NCI-H2081 treated with DMSO at 0.1 percent for 48 hours (cell line): ENCODE results near the gene NTM.

Experiments
- DNase-seq: peaks from one replicate; lab custom pipeline; 2025; lab: John Stamatoyannopoulos, UW

NTM gene

DNA sequence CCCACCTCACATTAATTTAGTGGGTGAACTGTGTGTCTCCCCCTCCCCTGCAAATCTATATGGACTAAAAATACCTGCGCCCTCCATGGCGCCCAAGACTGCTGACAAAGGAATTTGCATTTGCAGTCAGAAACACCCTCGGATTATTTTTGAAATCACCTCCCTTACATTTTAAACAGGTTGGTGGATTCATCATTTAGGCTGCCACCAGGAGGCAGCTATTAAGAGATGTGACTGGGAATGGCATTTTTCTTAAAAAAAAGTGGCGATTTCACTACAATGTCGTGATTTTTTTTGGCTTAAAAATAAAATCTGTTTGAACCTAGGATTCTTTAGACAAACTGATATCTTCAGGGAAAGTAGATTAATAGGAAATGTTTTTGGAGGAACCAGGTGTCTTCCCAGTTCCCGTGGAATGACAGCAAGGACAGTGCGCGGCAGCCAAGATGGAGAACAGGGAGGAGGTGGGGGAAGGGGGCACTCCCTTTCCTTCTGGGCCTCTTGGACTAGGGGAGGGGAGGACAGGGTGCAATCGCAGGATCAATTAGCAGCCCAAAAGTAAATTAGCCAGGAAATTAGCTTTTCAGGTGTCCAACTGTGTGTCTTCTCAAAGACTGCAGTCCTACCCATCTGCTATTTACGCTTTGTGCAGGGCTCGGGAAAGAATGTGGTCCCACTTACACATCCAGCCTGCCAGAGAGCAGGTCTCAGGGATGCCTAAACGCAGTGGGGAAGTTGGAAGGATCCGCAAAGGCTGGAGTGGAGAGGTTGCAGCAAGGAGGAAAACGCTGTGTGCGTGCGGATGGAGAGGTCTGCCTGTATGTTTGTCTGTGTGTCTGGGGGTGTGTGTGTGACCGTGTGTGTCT lies 496.4 kb downstream of the NTM start:
- no peak for DNase-seq

DNA sequence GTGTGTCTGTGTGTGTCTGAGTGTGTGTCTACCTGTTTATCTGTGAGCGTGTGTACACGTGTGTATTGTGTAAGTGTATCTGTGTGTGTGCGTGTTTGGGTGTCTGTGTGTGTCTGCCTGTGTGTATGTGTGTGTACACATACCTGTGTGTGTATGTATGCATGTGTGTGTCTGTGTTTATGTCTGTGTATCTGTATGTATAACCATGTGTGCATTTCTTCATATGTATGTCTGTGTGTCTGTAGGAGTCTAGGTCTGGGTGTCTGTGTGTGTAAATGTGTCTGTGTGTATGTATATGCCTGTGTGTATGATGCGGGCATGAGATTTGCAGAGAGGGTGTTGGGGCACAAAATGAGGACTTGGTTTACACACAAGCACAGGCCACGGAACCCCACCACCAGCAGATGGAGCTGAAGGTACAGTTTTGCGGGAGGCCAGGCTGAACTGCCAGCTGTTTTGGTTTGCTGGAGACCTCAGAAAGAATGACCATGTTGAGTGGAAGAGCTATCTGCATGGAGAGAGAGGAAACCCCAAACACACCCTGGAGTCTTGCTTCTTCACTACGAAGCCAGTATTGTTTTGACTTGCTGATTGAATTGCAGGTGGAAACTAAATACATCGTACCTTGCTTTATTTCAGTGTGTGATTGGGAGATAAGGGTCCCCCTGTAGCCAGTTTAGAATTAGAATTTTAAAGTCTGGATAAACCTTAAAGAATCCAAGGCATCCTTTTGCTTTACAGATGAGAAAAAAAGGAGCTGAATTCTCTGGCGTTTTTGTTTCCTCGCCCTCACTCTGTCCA lies 497.2 kb downstream of the NTM start:
- peak; percentile 33 for DNase-seq

DNA sequence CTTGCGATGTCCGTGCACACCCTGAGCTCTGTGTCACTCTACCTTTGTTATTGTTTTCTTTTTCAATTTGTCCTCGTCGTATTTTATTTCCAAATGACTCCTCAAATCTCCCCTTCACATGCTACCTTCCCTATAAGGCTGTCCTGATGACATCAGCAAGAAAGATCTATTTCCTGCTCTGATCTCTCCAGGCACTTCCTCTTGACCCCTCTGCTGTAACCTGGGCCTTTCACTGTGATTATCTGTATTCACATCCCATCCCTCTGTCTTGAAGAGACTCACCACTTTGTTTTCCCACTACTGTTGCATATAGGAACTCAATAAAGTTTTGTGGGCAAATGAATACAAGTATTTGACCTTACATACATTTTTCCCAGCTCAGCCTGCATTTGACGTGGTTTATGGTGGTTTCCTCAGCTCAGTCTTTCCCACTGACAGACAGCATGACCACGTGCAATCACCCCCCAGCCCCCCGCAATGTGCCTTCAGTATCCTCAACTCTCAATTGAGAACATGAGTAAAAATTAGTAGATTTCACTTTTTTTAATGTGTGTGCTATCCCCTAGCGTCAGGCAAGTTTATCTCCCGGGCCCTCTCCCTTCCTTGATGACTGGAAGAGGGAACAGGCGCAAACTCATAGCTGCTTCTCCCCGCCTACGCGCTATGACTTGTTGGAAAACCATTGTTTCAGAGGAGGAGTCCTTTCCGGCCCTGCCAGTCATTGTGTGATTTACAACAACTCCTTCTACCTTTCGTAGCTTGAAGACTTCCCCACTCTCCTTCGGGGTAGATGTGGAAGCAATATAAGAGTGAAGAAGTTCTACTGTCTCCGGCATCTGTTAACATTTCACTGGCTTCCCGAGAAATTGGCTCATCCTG lies 498.5 kb downstream of the NTM start:
- DNase-seq, result no peak

DNA sequence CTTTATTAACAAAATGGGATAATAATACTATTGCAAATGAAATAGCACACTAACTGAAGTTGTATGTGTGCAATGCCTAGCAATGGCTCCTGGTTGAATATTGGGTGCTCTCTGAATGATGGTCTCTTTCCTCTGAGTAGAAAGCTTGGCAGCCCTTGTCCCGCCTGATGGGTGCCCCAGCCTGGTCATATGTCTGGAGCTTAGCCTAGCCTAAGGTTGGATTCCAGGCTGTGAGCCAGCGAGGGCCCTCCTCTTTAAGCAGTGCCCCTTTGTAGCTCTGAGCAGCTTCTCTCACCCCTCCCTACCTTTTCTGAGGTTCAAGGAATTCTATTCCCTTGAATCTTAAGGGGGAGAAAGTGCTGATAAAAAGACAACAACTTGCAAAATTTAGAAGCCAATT lies 499.9 kb downstream of the NTM start:
- DNase-seq, result no peak

DNA sequence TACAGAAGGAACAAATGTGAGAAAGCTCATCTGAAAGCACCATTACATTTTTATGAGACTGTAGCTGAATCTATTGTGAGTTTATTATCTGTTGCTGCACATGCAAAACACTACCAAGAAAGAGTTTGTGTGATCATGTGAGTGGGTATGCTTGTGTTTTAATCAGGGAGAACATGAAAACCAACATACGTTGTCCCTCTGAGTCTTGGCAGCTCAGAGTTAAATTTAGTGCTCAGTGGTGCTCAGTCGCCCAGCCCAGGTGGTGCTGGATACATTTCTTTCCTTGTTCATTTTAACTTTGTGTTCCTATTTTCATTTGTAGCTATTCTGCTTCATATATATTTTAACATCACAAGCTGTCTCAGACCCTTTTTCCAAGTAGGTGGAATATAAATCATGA lies 500.6 kb downstream of the NTM start:
- no peak for DNase-seq

DNA sequence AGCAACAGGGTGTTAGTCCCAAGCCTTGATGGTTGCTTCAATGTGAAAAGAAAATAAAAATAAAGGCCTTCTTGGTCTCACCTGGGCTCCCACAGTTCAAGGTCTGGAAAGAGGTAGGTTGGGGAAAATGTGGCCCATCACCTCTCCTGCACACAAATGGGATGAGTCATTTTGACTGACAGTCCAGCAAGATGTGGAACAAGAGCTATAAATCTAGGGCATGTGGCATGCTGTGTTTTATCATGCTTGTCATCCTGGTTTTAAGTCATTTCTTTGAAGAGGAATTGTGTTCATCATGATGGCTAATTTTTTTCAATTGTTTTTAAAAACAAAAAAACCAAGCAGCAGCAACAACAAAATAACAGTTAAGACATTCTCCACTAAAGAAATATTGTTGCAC lies 503.7 kb downstream of the NTM start:
- no peak for DNase-seq

DNA sequence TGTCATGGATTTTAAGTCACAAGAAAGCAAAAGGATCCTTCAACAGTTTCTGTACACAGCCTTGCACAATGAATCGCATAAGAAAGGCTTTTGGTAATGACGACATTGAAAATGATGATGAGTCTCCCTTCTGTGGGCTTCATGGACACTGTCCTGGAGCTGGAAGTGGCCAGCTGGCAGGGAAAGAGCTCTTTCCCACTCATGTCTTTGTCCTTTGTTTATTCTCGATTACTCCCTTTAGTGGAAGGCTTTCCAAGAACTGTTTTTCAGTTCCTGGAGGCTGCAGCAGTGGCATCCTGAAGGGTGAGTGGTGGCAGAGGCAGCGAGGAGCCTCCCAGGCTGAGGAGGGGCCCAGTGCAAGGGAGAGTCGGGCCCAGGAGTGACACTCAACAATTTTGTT lies 505.2 kb downstream of the NTM start:
- no peak for DNase-seq

DNA sequence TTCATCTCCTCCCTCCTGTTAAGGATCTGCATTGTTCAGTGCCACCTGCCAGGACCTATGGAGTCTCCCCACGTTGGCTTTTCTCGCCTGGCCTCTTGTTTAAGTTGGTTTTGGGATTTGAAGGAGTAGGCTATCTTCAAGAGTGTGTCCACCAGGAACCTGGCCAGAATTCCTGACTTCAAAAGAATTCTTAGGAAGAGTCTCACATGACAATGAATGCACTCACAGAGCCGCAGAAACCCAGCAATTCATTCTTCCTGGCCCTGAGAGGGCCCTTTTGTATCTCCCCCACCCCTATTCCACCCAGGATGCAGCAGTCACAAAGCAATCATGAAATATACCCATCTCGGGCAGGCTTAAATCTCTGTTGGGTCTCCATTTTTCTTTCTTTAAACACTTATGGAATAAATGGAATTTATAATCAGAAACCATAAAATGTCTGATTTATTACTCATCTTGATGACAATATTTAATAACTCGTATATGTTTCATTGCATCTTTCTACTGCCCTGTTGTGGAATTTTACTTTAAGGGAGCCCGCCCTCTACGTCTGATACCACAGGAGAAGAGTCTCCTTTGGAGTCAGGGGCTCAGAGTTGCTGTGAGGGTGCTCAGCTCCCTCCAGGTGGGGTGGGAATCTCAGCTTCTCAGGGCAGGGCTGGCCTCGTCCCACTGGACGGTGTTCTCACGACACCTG lies 507.0 kb downstream of the NTM start:
- DNase-seq, result no peak

DNA sequence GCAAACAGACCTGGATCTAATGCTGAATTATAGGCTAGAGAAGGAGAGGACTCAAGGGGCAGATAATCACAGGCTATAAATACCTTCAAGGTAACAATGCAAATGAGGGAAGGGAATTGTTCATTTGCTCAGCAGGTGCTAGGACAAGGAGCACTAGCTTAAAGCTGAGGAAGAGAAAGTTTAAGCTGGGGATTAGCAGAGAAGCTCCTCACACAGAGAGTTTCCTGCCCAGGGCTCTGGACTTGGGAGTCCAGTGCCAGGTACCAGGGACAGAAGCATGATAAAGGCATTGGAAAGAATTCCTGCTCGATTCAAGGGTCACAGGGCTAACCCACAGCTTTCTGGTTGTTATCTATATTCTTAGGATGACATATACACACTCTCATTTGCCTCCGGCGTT lies 509.9 kb downstream of the NTM start:
- DNase-seq, result no peak

DNA sequence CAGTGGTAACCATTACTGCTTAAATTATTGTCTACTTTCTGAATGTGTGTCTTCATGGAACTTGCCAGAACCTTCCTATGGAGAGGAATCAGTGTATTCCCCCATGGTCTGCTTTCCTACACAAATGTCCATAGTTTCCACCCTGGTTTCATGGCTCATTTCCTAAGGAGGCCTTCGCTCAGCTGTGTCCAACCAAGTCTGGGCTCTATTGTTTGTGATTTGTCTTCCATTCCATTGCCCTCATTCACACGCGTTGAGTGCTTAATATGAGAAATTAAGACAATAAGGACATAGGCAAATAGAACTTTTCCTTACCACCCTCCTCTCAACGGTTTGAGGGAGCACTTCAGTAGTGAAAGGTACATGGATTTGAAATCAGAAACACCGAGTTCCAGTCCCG lies 510.6 kb downstream of the NTM start:
- no peak for DNase-seq

DNA sequence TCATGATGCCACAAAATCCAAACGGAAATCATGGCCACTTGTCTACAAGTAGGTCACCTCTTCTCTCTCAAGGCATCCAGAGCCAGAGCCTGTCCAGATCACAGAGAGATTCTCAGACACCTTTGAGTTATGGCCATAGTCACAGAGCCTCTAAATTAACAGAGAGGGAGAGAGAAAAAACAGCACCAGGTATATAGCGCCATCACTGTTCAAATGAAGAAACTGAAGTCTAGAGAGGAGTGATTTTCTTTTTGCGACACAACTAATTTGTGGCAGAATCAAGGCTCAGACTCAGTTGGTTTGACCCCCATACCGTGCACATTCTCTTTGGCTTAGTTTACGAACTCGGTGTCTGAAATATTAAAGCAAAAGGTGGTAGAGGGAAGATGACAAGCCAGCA lies 512.9 kb downstream of the NTM start:
- DNase-seq, result no peak

DNA sequence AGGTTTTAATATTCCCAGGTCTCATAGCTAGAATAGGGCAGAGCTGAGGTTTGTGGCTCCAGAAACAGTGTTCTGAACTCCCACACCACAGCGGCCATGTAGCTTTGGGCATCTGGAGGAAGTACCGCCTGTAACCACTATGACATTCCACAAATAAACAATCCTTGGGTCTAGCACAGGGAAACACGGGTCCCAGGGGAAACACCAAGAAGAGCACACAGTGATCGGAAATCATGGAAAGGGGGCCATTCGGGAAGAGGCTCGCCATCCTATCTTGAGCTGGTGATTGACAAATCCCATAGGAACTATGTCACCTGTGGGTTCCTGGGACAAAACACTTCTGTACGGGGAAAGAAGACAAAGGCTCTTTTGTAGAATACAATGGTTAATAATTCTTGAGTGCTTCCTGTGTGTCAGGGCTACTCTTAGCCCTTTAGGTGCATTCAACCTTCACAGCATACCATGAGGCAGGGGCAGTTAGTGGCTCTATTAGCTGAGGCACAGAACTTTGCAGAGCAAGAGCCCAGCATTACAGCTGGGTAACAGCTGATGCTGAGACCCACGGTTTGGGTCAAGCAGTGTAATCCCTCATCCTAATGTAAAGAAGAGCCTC lies 514.2 kb downstream of the NTM start:
- DNase-seq, result no peak

DNA sequence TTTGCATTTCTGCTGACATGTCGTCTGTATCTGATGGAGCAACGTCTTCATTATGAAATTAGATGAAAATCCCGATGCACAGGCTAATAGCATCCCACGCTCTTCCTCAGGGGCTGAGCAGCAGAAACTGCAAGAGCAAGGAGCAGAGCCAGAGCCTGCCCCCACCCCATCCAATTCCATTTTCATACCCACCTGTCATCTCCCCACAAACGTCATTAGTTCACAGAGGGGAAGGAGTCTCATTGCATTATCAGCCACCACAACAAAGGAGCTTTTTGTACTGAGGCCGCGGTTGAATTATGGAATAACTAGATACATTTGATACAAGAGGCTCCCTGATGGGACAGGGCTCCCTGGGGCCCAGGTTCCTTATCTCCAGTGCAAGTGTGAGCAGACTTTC lies 515.0 kb downstream of the NTM start:
- DNase-seq, result no peak

DNA sequence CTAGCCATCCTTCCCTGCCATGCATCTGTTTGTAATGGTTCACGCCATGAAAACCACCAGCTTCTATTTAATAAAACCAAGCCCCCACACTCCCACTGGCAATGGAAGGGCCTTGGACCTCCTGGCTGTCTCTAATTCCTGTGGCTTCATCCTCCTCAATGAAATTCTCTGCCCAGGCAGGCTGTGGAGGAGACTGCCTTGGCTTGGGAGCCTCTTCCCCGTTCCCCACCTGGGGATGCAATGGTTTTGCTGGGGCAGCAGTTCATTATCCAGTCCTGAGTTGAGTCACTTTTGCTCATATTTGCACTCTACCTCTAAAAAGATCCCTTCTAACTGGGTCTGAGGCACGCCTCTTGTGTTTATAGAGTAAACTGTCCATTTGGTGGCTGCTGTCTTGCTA lies 515.8 kb downstream of the NTM start:
- DNase-seq, result no peak

DNA sequence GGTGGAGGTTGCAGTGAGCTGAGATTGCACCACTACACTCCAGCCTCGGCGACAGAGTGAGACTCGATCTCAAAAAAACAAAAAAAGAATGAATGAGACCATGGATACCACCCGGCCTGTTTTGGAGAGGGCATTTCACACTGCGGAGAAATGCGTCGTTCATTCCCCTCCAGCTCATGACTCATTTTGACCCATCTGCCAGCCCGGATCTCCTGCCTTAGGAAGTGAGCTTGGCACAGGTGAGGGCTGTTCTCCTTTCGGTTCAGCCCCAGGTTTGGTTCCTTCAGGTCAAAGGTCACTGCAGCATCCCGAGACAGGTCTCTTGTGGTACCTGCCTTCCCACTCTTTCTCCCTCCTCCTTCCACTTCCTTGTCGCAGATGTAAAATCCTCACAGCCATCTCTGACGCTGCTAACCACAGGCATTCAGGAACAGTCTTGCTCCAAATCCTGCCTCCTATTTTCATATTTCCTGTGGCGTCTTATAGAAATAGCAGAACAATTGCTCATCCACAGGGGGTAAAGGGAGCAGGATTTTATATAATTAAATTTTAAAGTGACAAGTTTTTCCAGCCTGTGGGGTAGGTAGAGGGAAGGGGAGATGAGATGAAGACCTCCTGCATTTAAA lies 517.9 kb downstream of the NTM start:
- DNase-seq, result no peak

DNA sequence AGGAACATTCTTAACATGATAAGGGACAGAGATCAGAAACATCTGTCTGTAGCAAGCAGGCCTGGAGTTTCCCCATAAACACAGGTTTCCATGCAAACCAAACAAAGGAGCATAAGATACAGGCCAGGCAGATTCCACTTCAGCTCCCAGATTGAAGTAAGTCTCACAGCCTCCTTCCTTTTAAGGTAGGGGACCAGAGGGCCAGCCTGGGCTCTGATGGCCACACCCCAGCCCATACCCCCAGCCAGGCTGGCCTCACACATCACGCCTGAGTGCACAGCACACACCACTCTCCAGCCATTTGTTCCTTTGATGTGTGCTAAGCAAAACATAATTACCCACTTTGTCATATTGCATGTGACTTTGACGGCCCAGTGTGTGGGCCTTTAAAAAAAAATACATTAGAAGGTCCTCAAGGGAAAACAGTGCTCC lies 518.7 kb downstream of the NTM start:
- peak; percentile 50 for DNase-seq

DNA sequence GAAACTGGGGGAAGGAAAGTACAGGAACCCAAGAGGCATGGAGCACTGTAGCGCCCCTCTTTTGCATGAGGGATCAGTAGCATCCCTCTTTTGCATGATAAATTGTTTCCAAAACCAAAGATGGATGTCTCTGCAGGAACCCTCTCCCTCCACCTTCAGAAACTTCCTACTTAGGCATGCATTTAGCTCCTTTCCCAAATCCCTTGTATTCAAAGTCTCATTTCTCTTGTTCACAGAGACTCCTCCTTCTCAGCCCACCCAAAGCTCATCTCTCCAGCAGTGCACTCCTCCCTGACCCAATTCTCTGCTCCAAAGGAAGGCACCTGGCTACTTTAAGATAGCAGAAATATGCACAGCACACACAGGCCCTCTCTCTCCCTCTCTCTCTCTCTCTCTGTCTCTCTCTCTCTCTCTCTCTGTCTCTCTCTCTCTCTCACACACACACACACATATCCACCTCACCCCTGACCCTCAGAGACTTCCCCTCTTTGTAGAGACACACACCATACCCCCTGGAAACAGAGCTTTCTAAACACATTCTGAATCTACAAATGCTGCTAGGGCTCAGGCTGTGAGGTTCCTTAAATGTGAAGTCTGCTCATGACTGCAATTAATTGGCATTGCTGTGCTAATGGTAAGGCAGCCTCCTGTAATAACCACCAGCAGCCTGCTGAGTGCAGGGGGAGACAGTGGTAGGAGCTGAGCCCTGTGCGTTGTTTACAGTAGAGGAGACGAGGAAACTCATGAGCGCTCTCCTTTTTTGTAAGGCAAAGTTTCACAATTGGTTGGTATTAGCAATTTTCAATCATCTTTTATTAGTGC lies 519.6 kb downstream of the NTM start:
- DNase-seq, result no peak

DNA sequence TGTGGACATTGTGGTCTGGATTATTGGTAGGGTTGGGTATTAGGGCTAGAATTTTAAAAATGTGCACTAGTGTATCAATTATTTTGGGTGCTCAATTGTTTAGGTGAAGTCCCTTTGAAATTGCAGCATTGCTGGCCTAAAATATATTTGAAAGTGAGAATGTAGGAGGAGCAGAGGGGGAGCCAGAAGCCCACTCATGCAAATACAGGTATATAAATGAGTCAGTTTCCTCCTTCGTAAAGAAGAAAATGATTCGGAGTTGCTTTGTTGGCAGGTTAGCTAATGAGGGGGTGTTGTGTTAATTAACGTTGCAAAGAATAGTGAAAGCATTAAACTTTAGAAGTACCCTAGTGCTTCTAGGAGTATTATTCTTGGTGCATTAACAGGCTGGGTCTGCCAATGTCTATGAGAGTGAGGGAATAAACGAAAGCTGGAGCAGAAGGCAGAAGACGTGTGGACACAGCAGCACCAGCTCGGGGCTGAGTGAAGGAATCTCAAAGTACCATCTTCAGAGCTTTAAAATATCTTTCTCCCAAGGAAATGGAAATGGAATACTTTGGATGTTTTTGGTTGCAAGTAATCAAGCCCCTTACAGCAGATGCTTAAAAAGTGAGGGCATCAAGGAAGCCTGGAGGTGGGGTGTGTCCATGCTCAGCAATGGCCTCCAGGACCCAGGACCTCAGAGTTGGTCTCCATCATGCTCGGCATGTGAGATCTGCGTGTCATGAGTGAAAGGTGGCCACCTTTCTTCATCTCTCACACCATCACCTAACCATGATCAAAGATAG lies 522.9 kb downstream of the NTM start:
- no peak for DNase-seq

DNA sequence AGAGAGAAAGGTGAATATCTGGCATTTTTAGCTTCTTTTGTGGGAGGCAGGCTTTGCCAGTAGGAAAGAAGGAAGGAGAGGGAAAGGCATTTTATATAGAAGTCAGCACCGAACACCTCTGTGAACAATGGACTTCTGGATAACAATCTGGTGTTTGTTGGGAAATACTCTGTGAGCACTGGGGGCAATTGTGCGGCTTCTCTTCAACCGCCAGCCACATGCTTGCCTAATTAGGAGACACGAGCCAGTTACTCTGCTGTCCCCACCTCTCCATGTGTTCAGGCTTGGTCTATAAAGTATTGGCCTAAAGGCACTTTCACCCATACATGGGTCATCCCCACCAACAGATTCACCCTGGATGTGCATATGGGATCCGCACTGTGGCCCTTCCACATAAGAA lies 523.6 kb downstream of the NTM start:
- no peak for DNase-seq
